GM12878 (cell line): ENCODE results near the gene LSM10. TPM values are rescaled to one million over a fixed set of nuclear protein-coding genes. Genes with fewer than 3 reads are reported as not detected.

Experiments
- BCL11A ChIP-seq: IDR thresholded peaks from 2 replicates; pipeline ENCODE4 v1.6.1; 2011; ENCODE audit warnings: low read depth, low read length
- CHD2 ChIP-seq: IDR thresholded peaks from 2 replicates; pipeline ENCODE4 v1.6.1; 2011; ENCODE audit warnings: low read depth, low read length, improper control_type of control experiment, borderline replicate concordance
- CTCF ChIP-seq, 3 experiments: IDR thresholded peaks in 2 of 3; conservative IDR thresholded peaks in 1 of 3; 2 replicates each; pipeline ENCODE4 v1.5.1; 2011; ENCODE audit warnings: low read depth in 3 of 3, low read length in 3 of 3, mild to moderate bottlenecking in 3 of 3, control low read depth in 2 of 3, moderate library complexity in 2 of 3, inconsistent platforms in 1 of 3, mixed read lengths in 1 of 3; ENCODE audit not compliant: control insufficient read depth in 2 of 3, insufficient read depth in 1 of 3; ENCODE audit errors: extremely low read depth in 1 of 3
- KDM1A ChIP-seq: fragments of 200-600 bp; sonication (generic); IDR thresholded peaks from 2 replicates; pipeline ENCODE4 v1.6.1; 2016; ENCODE audit warnings: borderline replicate concordance
- MAX ChIP-seq: IDR thresholded peaks from 2 replicates; pipeline ENCODE4 v1.6.1; 2012; ENCODE audit warnings: low read depth, low read length, improper control_type of control experiment
- NFYB ChIP-seq: IDR thresholded peaks from 2 replicates; pipeline ENCODE4 v1.6.1; 2011; ENCODE audit warnings: low read depth, mild to moderate bottlenecking, low read length, improper control_type of control experiment, moderate library complexity; ENCODE audit not compliant: insufficient read depth
- NRF1 ChIP-seq: conservative IDR thresholded peaks from 2 replicates; pipeline ENCODE4 v1.6.1; 2011; ENCODE audit warnings: mild to moderate bottlenecking, low read depth, low read length, improper control_type of control experiment
- PAX5 ChIP-seq: IDR thresholded peaks from 2 replicates; pipeline ENCODE4 v1.6.1; 2011; ENCODE audit warnings: low read depth, low read length, borderline replicate concordance
- PAX8 ChIP-seq: fragments of 450-650 bp; IDR thresholded peaks from 2 replicates; pipeline ENCODE4 v1.6.1; 2017; ENCODE audit warnings: mild to moderate bottlenecking, moderate library complexity
- POLR2AphosphoS2 ChIP-seq: IDR thresholded peaks from 2 replicates; pipeline ENCODE4 v1.6.1; 2011; ENCODE audit warnings: low read depth, mild to moderate bottlenecking, low read length, improper control_type of control experiment, moderate library complexity
- RAD51 ChIP-seq: fragments of 450-650 bp; IDR thresholded peaks from 2 replicates; pipeline ENCODE4 v1.6.1; 2016; ENCODE audit warnings: moderate library complexity, mild to moderate bottlenecking, inconsistent platforms
- SMAD1 ChIP-seq: fragments of 450-650 bp; IDR thresholded peaks from 2 replicates; pipeline ENCODE4 v1.6.1; 2018; ENCODE audit warnings: mild to moderate bottlenecking, low read depth; ENCODE audit not compliant: partially characterized antibody
- STAT1 ChIP-seq: fragments of 450-650 bp; conservative IDR thresholded peaks from 2 replicates; pipeline ENCODE4 v1.6.1; 2014; ENCODE audit warnings: antibody characterized with exemption, mild to moderate bottlenecking
- TBL1XR1 ChIP-seq: IDR thresholded peaks from 2 replicates; pipeline ENCODE4 v1.6.1; 2012; ENCODE audit warnings: low read depth, low read length, improper control_type of control experiment
- YBX1 ChIP-seq: fragments of 450-650 bp; IDR thresholded peaks from 2 replicates; pipeline ENCODE4 v1.6.1; 2016; ENCODE audit warnings: antibody characterized with exemption
- ZBTB40 ChIP-seq: fragments of 450-650 bp; IDR thresholded peaks from 2 replicates; pipeline ENCODE4 v1.6.1; 2016; ENCODE audit warnings: mild to moderate bottlenecking, moderate library complexity, borderline replicate concordance
- ZSCAN29 ChIP-seq: fragments of 450-650 bp; IDR thresholded peaks from 2 replicates; pipeline ENCODE4 v1.6.1; 2017; ENCODE audit warnings: mild to moderate bottlenecking, moderate library complexity
- polyA plus RNA-seq, 11 experiments: library from polyadenylated mRNA; depleted of rRNA in 4 of 11; unstranded in 6 of 11; stranded (reverse) in 5 of 11; fragments of >200 nt; fragmentation: Nextera tagmentation in 4 of 11; fragmentation: Illumina TruSeq in 1 of 11; extraction: Ambion mirVana in 4 of 11; extraction: Trizol in 1 of 11; gene quantifications; 1 replicate in 1 of 11; 2 replicates in 10 of 11; pipeline versions ENCODE4 v1.2.1 to v1.2.3, GENCODE V29; 2011 to 2016; ENCODE audit warnings: inconsistent platforms in 2 of 11, missing spikeins in 2 of 11, low read depth in 1 of 11
- total RNA-seq, 4 experiments: library from RNA; depleted of rRNA in 3 of 4; stranded (reverse); fragments of >200 nt in 3 of 4; fragmentation: Illumina TruSeq in 1 of 4; extraction: Trizol in 1 of 4; gene quantifications; 2 replicates each; pipeline versions ENCODE4 v1.2.1 to v1.2.3, GENCODE V29; 2013 to 2021
- TF ChIP-seq, protein P1 (sequence below): IDR thresholded peaks from 2 replicates; pipeline ENCODE4 v1.6.1; 2012; ENCODE audit warnings: low read depth, low read length, improper control_type of control experiment
- TF ChIP-seq, protein P2 (sequence below): fragments of 450-650 bp; IDR thresholded peaks from 2 replicates; pipeline ENCODE4 v1.6.1; 2017; ENCODE audit warnings: antibody characterized with exemption, mild to moderate bottlenecking, moderate library complexity

LSM10 gene
- total and polyA plus RNA-seq, 10 of the 15 experiments (the other 5 are each of a cell fraction or from before 2014, with no cell fraction given), result 13.1 to 103 (median 57.5) TPM

GRCh38 chr1:36386265-36387140 is 11.2 kb downstream of the LSM10 start (continued):
- TF ChIP-seq MAX (no peak), YBX1 (no peak), NFYB (no peak), SMAD1 (no peak), ZBTB40 (no peak), STAT1 (0 out of 2 replicates have a peak, but pooled peaks have one; percentile 40), KDM1A (no peak), BCL11A (0 out of 2 replicates have a peak, but pooled peaks have one; percentile 39), PAX8 (no peak), PAX5 (peak; percentile 45; the same call in 1 of the 2 replicates), TBL1XR1 (no peak), RAD51 (no peak), POLR2AphosphoS2 (peak; percentile 34; the same call in 1 of the 2 replicates), ZSCAN29 (no peak), CTCF (IDR thresholded peaks at IDR 0.05 in 2 of 3, conservative IDR thresholded peaks at IDR 0.05 in 1 of 3; ENCODE audit: control insufficient read depth in 2 of 3, extremely low read depth in 1 of 3, insufficient read depth in 1 of 3, low read depth in 3 of 3, low read length in 3 of 3) (0 out of 6 replicates have a peak, but pooled peaks of 2 of the 3 experiments have one; percentile 8 to 9), CHD2 (no peak), NRF1 (no peak)
- TF ChIP-seq, protein P1, sequence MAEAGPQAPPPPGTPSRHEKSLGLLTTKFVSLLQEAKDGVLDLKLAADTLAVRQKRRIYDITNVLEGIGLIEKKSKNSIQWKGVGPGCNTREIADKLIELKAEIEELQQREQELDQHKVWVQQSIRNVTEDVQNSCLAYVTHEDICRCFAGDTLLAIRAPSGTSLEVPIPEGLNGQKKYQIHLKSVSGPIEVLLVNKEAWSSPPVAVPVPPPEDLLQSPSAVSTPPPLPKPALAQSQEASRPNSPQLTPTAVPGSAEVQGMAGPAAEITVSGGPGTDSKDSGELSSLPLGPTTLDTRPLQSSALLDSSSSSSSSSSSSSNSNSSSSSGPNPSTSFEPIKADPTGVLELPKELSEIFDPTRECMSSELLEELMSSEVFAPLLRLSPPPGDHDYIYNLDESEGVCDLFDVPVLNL, result no peak
- TF ChIP-seq, protein P2, sequence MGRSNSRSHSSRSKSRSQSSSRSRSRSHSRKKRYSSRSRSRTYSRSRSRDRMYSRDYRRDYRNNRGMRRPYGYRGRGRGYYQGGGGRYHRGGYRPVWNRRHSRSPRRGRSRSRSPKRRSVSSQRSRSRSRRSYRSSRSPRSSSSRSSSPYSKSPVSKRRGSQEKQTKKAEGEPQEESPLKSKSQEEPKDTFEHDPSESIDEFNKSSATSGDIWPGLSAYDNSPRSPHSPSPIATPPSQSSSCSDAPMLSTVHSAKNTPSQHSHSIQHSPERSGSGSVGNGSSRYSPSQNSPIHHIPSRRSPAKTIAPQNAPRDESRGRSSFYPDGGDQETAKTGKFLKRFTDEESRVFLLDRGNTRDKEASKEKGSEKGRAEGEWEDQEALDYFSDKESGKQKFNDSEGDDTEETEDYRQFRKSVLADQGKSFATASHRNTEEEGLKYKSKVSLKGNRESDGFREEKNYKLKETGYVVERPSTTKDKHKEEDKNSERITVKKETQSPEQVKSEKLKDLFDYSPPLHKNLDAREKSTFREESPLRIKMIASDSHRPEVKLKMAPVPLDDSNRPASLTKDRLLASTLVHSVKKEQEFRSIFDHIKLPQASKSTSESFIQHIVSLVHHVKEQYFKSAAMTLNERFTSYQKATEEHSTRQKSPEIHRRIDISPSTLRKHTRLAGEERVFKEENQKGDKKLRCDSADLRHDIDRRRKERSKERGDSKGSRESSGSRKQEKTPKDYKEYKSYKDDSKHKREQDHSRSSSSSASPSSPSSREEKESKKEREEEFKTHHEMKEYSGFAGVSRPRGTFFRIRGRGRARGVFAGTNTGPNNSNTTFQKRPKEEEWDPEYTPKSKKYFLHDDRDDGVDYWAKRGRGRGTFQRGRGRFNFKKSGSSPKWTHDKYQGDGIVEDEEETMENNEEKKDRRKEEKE, result no peak
